HG02885 (cell line): Measurements from ENCODE around the gene RAB5B.

Experiments
- ATAC-seq: cut with Tn5 transposase; IDR thresholded peaks from one replicate; pipeline ENCODE4 v1.9.1; 2021; ENCODE audit warnings: mild to moderate bottlenecking; ENCODE audit not compliant: unreplicated experiment, poor library complexity

The RAB5B gene

GRCh38 chr12:56042843-56043242 is 69.0 kb downstream of the RAB5B start:
- ATAC-seq: no peak
